GM12873 (cell line): ENCODE measurements around the gene PTK6.

ENCODE experiments used
- TF ChIP-seq, protein P1 (sequence below): IDR thresholded peaks from 2 replicates; pipeline ENCODE4 v1.5.1; 2012; ENCODE audit warnings: low read depth, mild to moderate bottlenecking, moderate library complexity, low read length, control low read depth; ENCODE audit not compliant: insufficient read depth; ENCODE audit errors: missing control alignments

The PTK6 gene

DNA sequence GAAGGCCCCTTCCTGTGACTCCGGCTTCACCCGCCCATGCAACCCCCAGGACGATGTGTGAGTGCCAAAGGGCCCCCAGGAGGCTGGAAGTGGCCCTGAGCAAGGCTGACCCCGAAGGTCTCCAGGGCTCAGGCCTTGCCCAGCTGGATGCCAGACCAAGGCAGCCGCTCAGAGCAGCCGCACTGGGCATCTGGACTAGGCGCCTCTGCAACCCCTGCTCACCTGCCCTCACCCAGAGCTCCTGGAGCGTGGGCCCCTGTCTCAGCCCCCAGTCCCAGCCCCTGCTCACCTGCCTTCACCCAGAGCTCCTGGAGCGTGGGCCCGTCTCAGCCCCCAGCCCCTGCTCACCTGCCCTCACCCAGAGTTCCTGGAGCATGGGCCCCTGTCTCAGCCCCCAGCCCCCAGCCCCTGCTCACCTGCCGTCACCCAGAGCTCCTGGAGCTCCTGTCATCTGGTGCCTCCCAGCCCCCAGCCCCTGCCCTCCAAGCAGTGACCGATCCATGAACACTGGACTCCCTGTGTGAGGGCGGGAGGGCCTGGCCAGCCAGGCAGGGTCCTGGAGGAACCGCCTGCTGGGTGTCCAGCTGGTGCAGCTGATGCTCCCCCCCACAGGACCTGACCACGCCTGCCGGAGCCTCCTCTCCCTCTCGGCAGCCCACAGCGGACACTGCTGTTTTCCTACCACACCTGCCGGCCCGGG is 9.2 kb upstream of the PTK6 start:
- TF ChIP-seq, protein P1, sequence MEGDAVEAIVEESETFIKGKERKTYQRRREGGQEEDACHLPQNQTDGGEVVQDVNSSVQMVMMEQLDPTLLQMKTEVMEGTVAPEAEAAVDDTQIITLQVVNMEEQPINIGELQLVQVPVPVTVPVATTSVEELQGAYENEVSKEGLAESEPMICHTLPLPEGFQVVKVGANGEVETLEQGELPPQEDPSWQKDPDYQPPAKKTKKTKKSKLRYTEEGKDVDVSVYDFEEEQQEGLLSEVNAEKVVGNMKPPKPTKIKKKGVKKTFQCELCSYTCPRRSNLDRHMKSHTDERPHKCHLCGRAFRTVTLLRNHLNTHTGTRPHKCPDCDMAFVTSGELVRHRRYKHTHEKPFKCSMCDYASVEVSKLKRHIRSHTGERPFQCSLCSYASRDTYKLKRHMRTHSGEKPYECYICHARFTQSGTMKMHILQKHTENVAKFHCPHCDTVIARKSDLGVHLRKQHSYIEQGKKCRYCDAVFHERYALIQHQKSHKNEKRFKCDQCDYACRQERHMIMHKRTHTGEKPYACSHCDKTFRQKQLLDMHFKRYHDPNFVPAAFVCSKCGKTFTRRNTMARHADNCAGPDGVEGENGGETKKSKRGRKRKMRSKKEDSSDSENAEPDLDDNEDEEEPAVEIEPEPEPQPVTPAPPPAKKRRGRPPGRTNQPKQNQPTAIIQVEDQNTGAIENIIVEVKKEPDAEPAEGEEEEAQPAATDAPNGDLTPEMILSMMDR = no peak

- TF ChIP-seq, protein P1 = no peak
Observed at GRCh38 chr20:63545814-63546213, 8.6 kb upstream of the PTK6 start.

- TF ChIP-seq, protein P1 = no peak
Observed at GRCh38 chr20:63544958-63545516, 7.9 kb upstream of the PTK6 start.

GRCh38 chr20:63544241-63544957 is 7.2 kb upstream of the PTK6 start:
- TF ChIP-seq, protein P1 = no peak

DNA sequence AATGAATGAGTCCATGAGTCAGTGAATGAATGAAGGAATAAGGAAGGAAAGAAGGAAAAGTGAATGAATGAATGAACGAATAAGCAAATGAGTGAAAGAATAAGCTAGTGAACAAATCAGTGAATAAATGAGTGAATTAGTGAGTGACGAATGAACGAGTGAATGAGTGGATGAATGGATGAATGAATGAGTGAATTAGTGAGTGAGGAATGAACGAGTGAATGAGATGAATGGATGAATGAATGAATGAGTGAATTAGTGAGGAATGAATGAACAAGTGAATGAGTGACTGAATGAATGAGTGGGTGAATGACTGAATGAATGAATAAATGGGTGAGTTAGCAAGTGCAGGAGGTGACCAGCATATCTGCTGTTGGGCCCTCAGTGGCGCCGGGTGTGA is 6.6 kb upstream of the PTK6 start:
- TF ChIP-seq, protein P1 = no peak

DNA sequence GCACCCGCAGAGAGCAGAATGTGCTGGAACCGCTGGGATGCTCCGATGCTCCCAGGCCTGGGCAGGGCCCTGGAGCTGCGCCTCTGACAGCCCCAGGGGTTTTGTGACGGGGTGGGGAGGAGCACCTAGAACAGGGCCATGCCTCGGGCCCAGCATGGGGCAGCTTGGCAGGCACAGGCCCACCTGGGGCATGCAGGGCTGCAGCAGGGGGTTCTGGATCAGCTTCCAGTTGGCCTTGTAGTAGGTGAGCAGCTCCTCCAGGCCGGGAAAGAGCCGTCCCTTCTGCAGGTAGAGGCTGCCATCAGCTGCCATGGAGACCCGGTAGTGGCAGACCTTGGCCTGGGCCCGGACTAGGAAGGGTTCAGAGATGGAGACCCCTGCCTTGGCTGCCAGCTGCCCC is 6.0 kb upstream of the PTK6 start:
- TF ChIP-seq, protein P1 = no peak

DNA sequence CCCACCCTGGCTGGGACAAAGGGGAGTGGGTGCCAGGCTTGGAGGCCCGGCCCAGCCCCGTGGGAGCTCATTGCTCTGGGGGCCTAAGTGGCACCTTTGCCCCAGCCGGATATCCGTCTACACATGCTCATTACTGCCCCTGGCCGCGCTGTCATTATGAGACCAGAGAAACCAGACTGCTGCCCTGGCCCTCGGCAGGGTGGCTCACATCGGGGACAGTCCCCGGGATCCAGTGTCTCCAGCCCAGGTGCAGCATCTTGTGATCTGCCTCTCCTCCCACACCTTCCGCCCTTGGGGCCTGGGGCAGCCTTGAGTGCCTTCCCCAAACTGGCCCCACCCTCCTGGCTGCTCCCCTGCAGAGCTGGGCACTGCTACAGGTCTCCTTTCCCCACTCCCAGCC is 5.5 kb upstream of the PTK6 start:
- TF ChIP-seq, protein P1 = no peak
